8988T (cell line): ENCODE measurements around the gene BCL2L1.

Experiments used
- DNase-seq: peaks from one replicate; pipeline ENCODE4 v3.0.0; 2011

The BCL2L1 gene

DNA sequence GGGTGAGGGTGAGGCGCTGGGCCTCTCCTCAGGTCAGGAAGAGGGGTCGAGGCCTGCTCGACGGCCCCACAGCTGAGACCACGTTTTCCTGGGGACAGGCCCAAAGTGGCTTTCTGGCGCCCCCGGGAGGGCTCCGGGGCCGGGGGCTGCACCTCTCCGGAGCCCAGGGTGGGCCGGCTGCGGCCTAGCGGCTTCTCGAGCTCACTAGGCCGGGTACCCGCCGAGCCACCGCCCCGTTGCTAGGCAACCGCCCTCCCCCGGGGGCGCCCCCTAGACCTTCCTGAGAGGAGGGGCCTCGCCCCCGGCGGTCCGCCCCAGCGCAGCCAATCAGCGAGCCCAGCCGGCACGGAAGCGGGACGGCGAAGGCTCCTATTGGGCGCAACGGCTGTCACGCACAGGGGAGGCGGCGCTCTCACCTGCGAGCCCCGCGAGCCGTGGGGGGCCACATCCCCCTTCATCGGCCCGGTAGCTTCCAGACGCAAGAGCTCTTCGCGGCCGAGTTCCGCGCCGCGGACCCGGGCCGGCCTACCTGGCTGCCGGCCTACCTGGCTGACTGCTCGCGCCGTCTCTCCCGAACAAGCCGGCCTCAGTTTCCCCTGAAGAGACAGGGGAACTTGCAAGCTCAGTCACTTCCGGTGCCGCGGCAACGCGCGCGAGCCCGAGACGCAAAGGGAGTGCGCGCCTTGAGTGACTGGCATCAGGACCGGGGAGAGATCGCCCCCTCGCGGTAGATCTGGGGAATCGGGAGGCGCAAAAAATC is 831 bp upstream of the BCL2L1 start:
- DNase-seq = peak; percentile 90

DNA sequence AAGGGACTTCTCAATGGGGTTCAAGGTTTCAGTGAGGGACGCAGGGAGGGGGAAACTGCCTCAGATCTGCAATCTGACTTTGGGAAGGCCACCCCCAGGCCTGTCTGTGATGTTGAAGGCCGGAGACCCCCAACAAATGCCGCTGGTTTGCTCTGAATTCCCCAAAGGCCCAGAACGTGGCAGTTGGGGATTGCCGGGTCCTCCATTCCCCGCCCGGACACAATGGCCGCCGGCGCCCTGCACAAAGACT is 326 bp upstream of the BCL2L1 start:
- no peak for DNase-seq

DNA sequence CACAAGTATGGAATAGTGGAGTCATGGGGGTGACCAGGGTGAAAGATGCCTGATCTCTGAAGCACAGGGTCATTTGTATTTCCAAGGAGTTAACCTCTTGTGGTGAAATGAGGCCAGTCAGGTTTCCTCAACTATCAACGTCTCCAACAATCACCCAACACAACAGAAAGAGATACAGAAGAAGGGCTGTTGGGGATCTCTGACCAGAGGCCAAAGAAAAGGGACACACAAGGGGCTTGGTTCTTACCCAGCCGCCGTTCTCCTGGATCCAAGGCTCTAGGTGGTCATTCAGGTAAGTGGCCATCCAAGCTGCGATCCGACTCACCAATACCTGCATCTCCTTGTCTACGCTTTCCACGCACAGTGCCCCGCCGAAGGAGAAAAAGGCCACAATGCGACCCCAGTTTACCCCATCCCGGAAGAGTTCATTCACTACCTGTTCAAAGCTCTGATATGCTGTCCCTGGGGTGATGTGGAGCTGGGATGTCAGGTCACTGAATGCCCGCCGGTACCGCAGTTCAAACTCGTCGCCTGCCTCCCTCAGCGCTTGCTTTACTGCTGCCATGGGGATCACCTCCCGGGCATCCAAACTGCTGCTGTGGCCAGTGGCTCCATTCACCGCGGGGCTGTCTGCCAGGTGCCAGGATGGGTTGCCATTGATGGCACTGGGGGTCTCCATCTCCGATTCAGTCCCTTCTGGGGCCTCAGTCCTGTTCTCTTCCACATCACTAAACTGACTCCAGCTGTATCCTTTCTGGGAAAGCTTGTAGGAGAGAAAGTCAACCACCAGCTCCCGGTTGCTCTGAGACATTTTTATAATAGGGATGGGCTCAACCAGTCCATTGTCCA is 1.0 kb downstream of the BCL2L1 start:
- no peak for DNase-seq

GRCh38 chr20:31720486-31721407 is 1.9 kb downstream of the BCL2L1 start:
- DNase-seq = no peak

- DNase-seq = no peak
These were observed 2.8 kb downstream of the BCL2L1 start for GRCh38 chr20:31719644-31720485.

- no peak for DNase-seq
These were observed 3.6 kb downstream of the BCL2L1 start for GRCh38 chr20:31718952-31719643.

- no peak for DNase-seq
These were observed 5.0 kb downstream of the BCL2L1 start for GRCh38 chr20:31717478-31718201.

DNA sequence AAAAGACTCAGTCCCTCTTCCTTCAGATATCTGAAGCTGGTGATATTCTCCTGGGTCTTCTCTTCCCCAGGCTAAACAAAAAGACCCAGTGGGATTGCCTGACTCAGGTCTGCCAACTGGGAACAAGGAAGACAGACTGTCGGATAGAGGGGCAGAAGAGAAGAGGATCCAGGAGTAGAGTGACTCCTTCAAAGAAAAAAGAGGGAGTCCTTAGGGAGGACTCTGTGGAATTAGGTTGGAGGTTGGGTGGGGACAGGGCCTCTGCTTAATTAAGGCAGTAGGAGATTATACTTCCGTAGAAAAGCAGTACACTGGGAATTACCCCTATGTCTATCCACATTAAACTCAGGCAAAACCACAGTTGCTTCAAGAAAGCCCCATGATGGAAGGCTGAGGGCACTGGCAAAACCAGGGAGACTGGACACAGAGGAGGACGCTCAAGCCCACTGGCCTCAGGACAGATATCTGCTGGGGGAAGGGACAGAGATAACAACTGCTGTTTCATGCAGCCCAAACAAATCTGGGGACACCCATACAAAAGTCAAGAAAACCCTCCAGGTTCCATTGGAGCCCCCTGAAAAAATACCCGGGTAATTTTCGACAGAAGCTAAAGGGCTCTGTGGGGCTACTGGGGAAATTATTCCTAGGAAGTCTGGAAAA is 5.7 kb downstream of the BCL2L1 start:
- DNase-seq = no peak

GRCh38 chr20:31716351-31716750 is 6.3 kb downstream of the BCL2L1 start:
- DNase-seq = no peak

DNA sequence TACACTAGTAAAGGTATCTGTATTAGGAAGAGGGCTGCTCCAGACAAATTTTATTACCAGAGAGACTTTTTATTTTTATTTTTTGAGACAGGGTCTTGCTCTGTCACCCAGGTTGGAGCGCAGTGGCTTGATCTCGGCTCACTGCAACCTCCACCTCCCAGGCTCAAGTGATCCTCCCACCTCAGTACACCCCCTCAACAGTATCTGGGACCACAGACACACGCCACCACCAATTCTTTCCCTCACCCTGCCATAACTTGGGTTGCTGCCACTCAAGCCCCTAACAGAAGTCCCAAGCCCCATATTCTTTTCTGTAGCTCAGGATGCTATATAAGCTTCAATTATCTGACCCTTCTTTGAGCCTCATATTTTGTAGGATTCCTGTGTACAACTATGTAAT is 6.9 kb downstream of the BCL2L1 start:
- no peak for DNase-seq

GRCh38 chr20:31713312-31714273 is 9.1 kb downstream of the BCL2L1 start:
- DNase-seq = peak; percentile 73

GRCh38 chr20:31712564-31713311 is 9.9 kb downstream of the BCL2L1 start:
- no peak for DNase-seq

DNA sequence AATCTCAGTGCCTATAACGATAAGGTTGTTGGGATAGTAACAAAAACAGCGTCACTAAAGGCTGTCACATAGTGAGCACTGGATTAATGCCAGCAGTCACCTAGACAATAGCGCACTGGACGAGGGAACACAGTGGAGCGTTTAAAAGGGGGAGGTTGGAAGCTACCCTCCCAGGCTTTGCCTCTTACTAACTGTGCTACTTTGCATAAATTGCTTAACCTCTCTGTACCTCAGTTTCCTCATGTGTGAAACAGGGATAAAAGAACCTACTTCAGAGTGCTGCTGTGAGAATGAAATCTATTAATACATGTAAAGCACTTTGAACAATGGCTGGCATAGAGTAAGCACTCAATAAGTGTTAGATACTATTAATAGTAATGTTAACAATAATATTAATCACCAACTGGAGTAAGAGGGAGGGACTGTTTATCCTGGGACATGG is 10.5 kb downstream of the BCL2L1 start:
- DNase-seq = no peak

GRCh38 chr20:31711179-31712111 is 11.2 kb downstream of the BCL2L1 start:
- no peak for DNase-seq

GRCh38 chr20:31710423-31711108 is 12.1 kb downstream of the BCL2L1 start:
- DNase-seq = no peak

- DNase-seq = no peak
These were observed 12.7 kb downstream of the BCL2L1 start for GRCh38 chr20:31709939-31710338.
